GM23338 (cell line): ENCODE results near the gene ATP1A4. TPM values are rescaled to one million over a fixed set of nuclear protein-coding genes. Genes with fewer than 3 reads are reported as not detected.

Source experiments
- ATAC-seq: fragments of 200-7000 bp; cut with Tn5 transposase; 3 replicates; pipeline ENCODE4 v1.9.1; 2020
- DNase-seq: peaks from one replicate; pipeline ENCODE4 v3.0.0-alpha.2; 2015; ENCODE audit warnings: low spot score
- H2AFZ ChIP-seq: fragments of 200-600 bp; sonication (generic); 2 replicates; pipeline ENCODE4 v1.8.0; 2016; ENCODE audit warnings: antibody characterized with exemption, mild to moderate bottlenecking, moderate library complexity
- H3F3A ChIP-seq: fragments of 200-600 bp; sonication (generic); replicated peaks from 2 replicates; pipeline ENCODE4 v1.8.0; 2017; ENCODE audit warnings: antibody characterized with exemption, mixed run types, low read depth
- H3K27ac ChIP-seq: fragments of 200-600 bp; sonication (generic); 2 replicates; pipeline ENCODE4 v1.6.1; 2016; ENCODE audit warnings: low read depth
- H3K27me3 ChIP-seq: fragments of 200-600 bp; sonication (generic); 2 replicates; pipeline ENCODE4 v1.8.0; 2016; ENCODE audit warnings: mild to moderate bottlenecking, mixed run types, moderate library complexity; ENCODE audit not compliant: insufficient read depth
- H3K36me3 ChIP-seq: fragments of 200-600 bp; sonication (generic); 2 replicates; pipeline ENCODE4 v1.8.0; 2016; ENCODE audit warnings: mild to moderate bottlenecking; ENCODE audit not compliant: insufficient read depth
- H3K4me1 ChIP-seq: fragments of 200-600 bp; sonication (generic); 2 replicates; pipeline ENCODE4 v1.8.0; 2016; ENCODE audit warnings: mild to moderate bottlenecking, moderate library complexity; ENCODE audit not compliant: insufficient read depth
- H3K4me2 ChIP-seq: fragments of 200-600 bp; sonication (generic); 2 replicates; pipeline ENCODE4 v1.7.1; 2017; ENCODE audit warnings: mixed run types
- H3K4me3 ChIP-seq: fragments of 200-600 bp; sonication (generic); 2 replicates; pipeline ENCODE4 v1.6.1; 2016; ENCODE audit warnings: mixed run types
- H3K79me2 ChIP-seq: fragments of 200-600 bp; sonication (generic); replicated peaks from 2 replicates; pipeline ENCODE4 v1.8.0; 2017; ENCODE audit warnings: mild to moderate bottlenecking; ENCODE audit not compliant: insufficient read depth
- H3K9me2 ChIP-seq: fragments of 200-600 bp; sonication (generic); 2 replicates; pipeline ENCODE4 v1.8.0; 2017; ENCODE audit not compliant: insufficient read depth
- H4K20me1 ChIP-seq: fragments of 200-600 bp; sonication (generic); replicated peaks from 2 replicates; pipeline ENCODE4 v1.8.0; 2017; ENCODE audit warnings: mild to moderate bottlenecking; ENCODE audit not compliant: insufficient read depth
- H3K27ac Mint-ChIP-seq: 2 replicates; pipeline ENCODE4 v1.8.0; 2020; ENCODE audit warnings: inconsistent platforms, mild to moderate bottlenecking, moderate library complexity, mixed read lengths
- H3K27me3 Mint-ChIP-seq: 3 replicates; pipeline ENCODE4 v1.8.0; 2022; ENCODE audit warnings: low read depth, mild to moderate bottlenecking, moderate library complexity, mixed read lengths, inconsistent platforms; ENCODE audit not compliant: insufficient read depth, poor library complexity
- H3K36me3 Mint-ChIP-seq: 3 replicates; pipeline ENCODE4 v1.8.0; 2021; ENCODE audit warnings: low read depth, mild to moderate bottlenecking, inconsistent platforms, moderate library complexity, mixed read lengths
- H3K4me1 Mint-ChIP-seq: 3 replicates; pipeline ENCODE4 v1.8.0; 2020; ENCODE audit warnings: mild to moderate bottlenecking, inconsistent platforms, mixed read lengths
- H3K4me3 Mint-ChIP-seq: 3 replicates; pipeline ENCODE4 v1.8.0; 2021; ENCODE audit warnings: moderate library complexity, mild to moderate bottlenecking, inconsistent platforms, mixed read lengths
- H3K9me3 Mint-ChIP-seq: 3 replicates; pipeline ENCODE4 v1.8.0; 2020; ENCODE audit warnings: moderate library complexity, mild to moderate bottlenecking, inconsistent platforms, mixed read lengths
- EZH2 ChIP-seq: fragments of 200-600 bp; sonication (generic); IDR thresholded peaks from one replicate; pipeline ENCODE4 v1.8.0; 2017; ENCODE audit warnings: antibody characterized with exemption, mild to moderate bottlenecking, low read depth; ENCODE audit not compliant: unreplicated experiment
- EZH2phosphoT487 ChIP-seq: fragments of 200-600 bp; sonication (generic); IDR thresholded peaks from one replicate; pipeline ENCODE4 v1.8.1; 2018; ENCODE audit warnings: antibody characterized with exemption; ENCODE audit not compliant: unreplicated experiment
- POLR2AphosphoS5 ChIP-seq: IDR thresholded peaks from 2 replicates; pipeline ENCODE4 v1.6.1; 2016; ENCODE audit warnings: antibody characterized with exemption, low read depth
- STAT1 ChIP-seq: IDR thresholded peaks from one replicate; pipeline ENCODE4 v1.6.1; 2016; ENCODE audit warnings: antibody characterized with exemption; ENCODE audit not compliant: unreplicated experiment
- polyA plus RNA-seq: library from polyadenylated mRNA; unstranded; fragments of >200 nt; fragmentation: Nextera tagmentation; extraction: Ambion mirVana; gene quantifications from 2 replicates; pipeline ENCODE4 v1.2.1, GENCODE V29; 2016
- total RNA-seq: library from RNA; depleted of rRNA; stranded (reverse); fragments of >200 nt; shearing (Covaris generic); gene quantifications from 2 replicates; pipeline ENCODE4 v1.2.3, GENCODE V29; 2014
- TF ChIP-seq, protein P1 (sequence below), 2 experiments: fragments of 200-600 bp in 1 of 2; sonication (generic) in 1 of 2; conservative IDR thresholded peaks; 2 replicates each; pipeline versions ENCODE4 v1.5.1 to v1.6.1; 2016 to 2017; ENCODE audit warnings: antibody characterized with exemption in 2 of 2, low read depth in 2 of 2, mild to moderate bottlenecking in 2 of 2, moderate library complexity in 1 of 2
- TF ChIP-seq, protein P2 (sequence below): IDR thresholded peaks from one replicate; pipeline ENCODE4 v1.6.1; 2018; ENCODE audit warnings: antibody characterized with exemption; ENCODE audit not compliant: unreplicated experiment
- TF ChIP-seq, protein P3 (sequence below): IDR thresholded peaks from 2 replicates; pipeline ENCODE4 v1.6.1; 2016; ENCODE audit warnings: antibody characterized with exemption
- TF ChIP-seq, protein P4 (sequence below): fragments of 250-450 bp; sonication (Bioruptor Pico); IDR thresholded peaks from 2 replicates; pipeline ENCODE4 v1.5.0; 2020; ENCODE audit warnings: mild to moderate bottlenecking, moderate library complexity

Gene ATP1A4
- total and polyA plus RNA-seq, 2 experiments from 2014 or later, result 0.27 to 0.63 TPM

DNA sequence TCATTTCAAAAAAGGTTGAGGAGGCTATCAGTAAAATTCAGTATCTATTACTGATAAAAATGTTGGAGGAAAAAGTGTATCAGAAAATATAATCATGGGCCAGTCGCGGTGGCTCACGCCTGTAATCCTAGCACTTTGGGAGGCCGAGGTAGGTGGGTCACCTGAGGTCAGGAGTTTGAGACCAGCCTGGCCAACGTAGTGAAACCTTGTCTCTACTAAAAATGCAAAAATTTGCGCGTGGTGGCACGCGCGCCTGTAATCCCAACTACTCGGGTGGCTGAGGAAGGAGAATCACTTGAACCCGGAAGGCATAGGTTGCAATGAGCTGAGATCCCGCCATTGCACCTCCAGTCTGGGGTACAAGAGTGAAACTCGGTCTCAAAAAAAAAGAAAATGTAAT is 5.3 kb upstream of the ATP1A4 start (continued):
- TF ChIP-seq, protein P1, sequence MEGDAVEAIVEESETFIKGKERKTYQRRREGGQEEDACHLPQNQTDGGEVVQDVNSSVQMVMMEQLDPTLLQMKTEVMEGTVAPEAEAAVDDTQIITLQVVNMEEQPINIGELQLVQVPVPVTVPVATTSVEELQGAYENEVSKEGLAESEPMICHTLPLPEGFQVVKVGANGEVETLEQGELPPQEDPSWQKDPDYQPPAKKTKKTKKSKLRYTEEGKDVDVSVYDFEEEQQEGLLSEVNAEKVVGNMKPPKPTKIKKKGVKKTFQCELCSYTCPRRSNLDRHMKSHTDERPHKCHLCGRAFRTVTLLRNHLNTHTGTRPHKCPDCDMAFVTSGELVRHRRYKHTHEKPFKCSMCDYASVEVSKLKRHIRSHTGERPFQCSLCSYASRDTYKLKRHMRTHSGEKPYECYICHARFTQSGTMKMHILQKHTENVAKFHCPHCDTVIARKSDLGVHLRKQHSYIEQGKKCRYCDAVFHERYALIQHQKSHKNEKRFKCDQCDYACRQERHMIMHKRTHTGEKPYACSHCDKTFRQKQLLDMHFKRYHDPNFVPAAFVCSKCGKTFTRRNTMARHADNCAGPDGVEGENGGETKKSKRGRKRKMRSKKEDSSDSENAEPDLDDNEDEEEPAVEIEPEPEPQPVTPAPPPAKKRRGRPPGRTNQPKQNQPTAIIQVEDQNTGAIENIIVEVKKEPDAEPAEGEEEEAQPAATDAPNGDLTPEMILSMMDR (conservative IDR thresholded peaks at IDR 0.05; ENCODE audit: low read depth in 2 of 2), result no peak
- TF ChIP-seq, protein P2, sequence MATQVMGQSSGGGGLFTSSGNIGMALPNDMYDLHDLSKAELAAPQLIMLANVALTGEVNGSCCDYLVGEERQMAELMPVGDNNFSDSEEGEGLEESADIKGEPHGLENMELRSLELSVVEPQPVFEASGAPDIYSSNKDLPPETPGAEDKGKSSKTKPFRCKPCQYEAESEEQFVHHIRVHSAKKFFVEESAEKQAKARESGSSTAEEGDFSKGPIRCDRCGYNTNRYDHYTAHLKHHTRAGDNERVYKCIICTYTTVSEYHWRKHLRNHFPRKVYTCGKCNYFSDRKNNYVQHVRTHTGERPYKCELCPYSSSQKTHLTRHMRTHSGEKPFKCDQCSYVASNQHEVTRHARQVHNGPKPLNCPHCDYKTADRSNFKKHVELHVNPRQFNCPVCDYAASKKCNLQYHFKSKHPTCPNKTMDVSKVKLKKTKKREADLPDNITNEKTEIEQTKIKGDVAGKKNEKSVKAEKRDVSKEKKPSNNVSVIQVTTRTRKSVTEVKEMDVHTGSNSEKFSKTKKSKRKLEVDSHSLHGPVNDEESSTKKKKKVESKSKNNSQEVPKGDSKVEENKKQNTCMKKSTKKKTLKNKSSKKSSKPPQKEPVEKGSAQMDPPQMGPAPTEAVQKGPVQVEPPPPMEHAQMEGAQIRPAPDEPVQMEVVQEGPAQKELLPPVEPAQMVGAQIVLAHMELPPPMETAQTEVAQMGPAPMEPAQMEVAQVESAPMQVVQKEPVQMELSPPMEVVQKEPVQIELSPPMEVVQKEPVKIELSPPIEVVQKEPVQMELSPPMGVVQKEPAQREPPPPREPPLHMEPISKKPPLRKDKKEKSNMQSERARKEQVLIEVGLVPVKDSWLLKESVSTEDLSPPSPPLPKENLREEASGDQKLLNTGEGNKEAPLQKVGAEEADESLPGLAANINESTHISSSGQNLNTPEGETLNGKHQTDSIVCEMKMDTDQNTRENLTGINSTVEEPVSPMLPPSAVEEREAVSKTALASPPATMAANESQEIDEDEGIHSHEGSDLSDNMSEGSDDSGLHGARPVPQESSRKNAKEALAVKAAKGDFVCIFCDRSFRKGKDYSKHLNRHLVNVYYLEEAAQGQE, result no peak
- TF ChIP-seq STAT1 (no peak), EZH2phosphoT487 (no peak)
- TF ChIP-seq, protein P3, sequence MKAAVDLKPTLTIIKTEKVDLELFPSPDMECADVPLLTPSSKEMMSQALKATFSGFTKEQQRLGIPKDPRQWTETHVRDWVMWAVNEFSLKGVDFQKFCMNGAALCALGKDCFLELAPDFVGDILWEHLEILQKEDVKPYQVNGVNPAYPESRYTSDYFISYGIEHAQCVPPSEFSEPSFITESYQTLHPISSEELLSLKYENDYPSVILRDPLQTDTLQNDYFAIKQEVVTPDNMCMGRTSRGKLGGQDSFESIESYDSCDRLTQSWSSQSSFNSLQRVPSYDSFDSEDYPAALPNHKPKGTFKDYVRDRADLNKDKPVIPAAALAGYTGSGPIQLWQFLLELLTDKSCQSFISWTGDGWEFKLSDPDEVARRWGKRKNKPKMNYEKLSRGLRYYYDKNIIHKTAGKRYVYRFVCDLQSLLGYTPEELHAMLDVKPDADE, result no peak

DNA sequence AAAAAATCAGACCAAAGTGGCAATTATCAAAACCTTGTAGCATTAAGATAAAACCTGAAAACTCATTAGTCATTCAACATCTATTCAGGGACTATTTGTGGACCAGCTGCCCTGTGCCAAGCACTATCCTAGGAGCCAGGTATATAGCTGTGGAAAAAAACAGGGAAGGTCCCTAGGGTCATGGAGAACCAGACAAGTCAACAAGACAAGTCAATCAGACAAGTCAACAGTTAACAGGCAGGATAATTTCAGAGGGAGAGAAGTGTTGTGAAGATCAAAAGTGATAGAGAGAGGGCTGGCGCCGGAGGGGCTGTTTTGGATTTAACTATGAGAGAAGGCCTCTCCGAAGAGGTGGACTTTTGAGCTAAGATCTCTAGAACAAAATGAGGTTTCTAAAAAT is 3.3 kb upstream of the ATP1A4 start:
- no peak overlapping the region for H3K4me2 ChIP-seq
- no peaks in the 10 kb centered on the region for H4K20me1 ChIP-seq
- no peak for ATAC-seq
- H3K4me3 Mint-ChIP-seq, result no peak overlapping the region
- no peaks in the 10 kb centered on the region for H3K36me3 Mint-ChIP-seq
- H3K79me2 ChIP-seq, result no peaks in the 10 kb centered on the region
- H3K9me3 Mint-ChIP-seq, result no peaks in the 10 kb centered on the region
- peaks cover 12% of the 10 kb centered on the region for H3K27me3 Mint-ChIP-seq
- no peak overlapping the region; the same call in 1 of the 2 replicates for H3K27ac Mint-ChIP-seq
- no peaks in the 10 kb centered on the region; the same call in 1 of the 2 replicates for H3K4me1 ChIP-seq
- H3K36me3 ChIP-seq, result no peaks in the 10 kb centered on the region
- H3K9me2 ChIP-seq, result no peaks in the 10 kb centered on the region
- H2AFZ ChIP-seq, result no peak overlapping the region
- H3F3A ChIP-seq, result no peaks in the 10 kb centered on the region
- H3K27me3 ChIP-seq, result no peaks in the 10 kb centered on the region
- DNase-seq, result no peak
- no peak overlapping the region for H3K4me3 ChIP-seq
- H3K4me1 Mint-ChIP-seq, result peaks cover 16% of the 10 kb centered on the region
- H3K27ac ChIP-seq, result no peak overlapping the region
- TF ChIP-seq, protein P1 (conservative IDR thresholded peaks at IDR 0.05; ENCODE audit: low read depth in 2 of 2), result no peak
- TF ChIP-seq EZH2 (no peak), POLR2AphosphoS5 (no peak)
- TF ChIP-seq, protein P4, sequence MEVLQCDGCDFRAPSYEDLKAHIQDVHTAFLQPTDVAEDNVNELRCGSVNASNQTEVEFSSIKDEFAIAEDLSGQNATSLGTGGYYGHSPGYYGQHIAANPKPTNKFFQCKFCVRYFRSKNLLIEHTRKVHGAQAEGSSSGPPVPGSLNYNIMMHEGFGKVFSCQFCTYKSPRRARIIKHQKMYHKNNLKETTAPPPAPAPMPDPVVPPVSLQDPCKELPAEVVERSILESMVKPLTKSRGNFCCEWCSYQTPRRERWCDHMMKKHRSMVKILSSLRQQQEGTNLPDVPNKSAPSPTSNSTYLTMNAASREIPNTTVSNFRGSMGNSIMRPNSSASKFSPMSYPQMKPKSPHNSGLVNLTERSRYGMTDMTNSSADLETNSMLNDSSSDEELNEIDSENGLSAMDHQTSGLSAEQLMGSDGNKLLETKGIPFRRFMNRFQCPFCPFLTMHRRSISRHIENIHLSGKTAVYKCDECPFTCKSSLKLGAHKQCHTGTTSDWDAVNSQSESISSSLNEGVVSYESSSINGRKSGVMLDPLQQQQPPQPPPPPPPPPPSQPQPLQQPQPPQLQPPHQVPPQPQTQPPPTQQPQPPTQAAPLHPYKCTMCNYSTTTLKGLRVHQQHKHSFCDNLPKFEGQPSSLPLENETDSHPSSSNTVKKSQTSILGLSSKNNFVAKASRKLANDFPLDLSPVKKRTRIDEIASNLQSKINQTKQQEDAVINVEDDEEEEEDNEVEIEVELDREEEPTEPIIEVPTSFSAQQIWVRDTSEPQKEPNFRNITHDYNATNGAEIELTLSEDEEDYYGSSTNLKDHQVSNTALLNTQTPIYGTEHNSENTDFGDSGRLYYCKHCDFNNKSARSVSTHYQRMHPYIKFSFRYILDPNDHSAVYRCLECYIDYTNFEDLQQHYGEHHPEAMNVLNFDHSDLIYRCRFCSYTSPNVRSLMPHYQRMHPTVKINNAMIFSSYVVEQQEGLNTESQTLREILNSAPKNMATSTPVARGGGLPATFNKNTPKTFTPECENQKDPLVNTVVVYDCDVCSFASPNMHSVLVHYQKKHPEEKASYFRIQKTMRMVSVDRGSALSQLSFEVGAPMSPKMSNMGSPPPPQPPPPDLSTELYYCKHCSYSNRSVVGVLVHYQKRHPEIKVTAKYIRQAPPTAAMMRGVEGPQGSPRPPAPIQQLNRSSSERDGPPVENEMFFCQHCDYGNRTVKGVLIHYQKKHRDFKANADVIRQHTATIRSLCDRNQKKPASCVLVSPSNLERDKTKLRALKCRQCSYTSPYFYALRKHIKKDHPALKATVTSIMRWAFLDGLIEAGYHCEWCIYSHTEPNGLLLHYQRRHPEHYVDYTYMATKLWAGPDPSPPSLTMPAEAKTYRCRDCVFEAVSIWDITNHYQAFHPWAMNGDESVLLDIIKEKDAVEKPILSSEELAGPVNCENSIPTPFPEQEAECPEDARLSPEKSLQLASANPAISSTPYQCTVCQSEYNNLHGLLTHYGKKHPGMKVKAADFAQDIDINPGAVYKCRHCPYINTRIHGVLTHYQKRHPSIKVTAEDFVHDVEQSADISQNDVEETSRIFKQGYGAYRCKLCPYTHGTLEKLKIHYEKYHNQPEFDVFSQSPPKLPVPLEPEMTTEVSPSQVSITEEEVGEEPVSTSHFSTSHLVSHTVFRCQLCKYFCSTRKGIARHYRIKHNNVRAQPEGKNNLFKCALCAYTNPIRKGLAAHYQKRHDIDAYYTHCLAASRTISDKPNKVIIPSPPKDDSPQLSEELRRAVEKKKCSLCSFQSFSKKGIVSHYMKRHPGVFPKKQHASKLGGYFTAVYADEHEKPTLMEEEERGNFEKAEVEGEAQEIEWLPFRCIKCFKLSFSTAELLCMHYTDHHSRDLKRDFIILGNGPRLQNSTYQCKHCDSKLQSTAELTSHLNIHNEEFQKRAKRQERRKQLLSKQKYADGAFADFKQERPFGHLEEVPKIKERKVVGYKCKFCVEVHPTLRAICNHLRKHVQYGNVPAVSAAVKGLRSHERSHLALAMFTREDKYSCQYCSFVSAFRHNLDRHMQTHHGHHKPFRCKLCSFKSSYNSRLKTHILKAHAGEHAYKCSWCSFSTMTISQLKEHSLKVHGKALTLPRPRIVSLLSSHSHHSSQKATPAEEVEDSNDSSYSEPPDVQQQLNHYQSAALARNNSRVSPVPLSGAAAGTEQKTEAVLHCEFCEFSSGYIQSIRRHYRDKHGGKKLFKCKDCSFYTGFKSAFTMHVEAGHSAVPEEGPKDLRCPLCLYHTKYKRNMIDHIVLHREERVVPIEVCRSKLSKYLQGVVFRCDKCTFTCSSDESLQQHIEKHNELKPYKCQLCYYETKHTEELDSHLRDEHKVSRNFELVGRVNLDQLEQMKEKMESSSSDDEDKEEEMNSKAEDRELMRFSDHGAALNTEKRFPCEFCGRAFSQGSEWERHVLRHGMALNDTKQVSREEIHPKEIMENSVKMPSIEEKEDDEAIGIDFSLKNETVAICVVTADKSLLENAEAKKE (CRISPR knock-in tag), result no peak
